ENCODE data around the gene LOC101059915.

The LOC101059915 gene

DNA sequence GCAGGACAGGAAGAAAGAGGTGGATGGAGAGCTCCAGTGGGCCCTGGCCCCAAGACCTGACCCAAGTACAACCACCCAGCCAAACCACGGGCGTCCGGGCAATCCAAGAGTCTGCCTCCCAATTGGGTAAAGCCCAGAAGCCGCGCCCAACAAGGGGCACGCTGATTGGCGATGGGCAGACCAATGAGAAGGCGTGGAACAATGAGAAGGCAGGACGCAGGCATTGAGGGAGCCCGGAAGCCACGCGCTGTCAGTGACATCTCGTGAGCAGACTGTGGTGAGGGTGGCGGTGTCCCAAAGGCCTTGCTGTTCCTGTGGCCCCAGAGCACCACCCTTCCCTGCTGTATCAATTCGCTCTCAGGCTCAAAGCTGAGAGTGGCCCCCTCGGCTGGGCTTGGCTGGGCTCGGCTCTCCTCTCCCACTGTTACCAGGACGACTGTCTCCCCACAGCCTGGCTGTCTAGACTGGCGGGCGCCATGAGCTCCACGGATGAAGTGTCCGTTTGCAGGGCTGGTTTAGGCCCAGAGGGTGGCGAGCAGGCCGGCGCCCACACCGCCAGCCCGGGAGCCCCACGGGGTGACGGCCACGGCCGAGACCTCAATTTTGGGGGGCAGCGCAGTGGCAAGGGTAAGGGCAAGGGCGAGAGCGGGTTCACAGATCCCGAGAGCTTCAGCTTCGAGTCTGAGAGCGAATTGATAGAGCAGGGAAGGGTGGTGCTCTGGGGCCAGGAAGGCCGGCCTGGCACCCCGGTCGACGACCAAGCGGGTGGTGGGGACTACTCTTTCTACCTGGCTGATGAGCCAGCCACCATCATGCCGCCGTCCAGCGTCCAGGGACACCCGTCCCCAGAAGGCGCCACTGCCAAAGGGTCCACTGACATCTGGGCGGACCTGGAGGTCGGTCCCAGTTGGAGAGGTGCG is at the start of gene LOC101059915:
TSS of gene LOC101059915 (plus strand) at position 219 of the 920 bp plus-strand sequence.
- TF ChIP-seq PPARA (CRISPR knock-in tag; IDR thresholded peaks at IDR 0.05; ENCODE audit: borderline replicate concordance): no peak
- TF ChIP-seq POU6F1 (CRISPR knock-in tag; IDR thresholded peaks at IDR 0.05; ENCODE audit: borderline replicate concordance, low read depth): no peak
- no peak for TF ChIP-seq ZFP30 (CRISPR knock-in tag; IDR thresholded peaks at IDR 0.05)
- TF ChIP-seq CREB5 (CRISPR knock-in tag; IDR thresholded peaks at IDR 0.05; ENCODE audit: low read depth): no peak
- TF ChIP-seq GLIS3 (CRISPR knock-in tag; IDR thresholded peaks at IDR 0.05): no peak
- no peak for TF ChIP-seq ZNF565 (CRISPR knock-in tag; conservative IDR thresholded peaks at IDR 0.05; ENCODE audit: low read depth)
- no peak for TF ChIP-seq OSR1 (CRISPR knock-in tag; IDR thresholded peaks at IDR 0.05)
- no peak for TF ChIP-seq BACH2 (CRISPR knock-in tag; IDR thresholded peaks at IDR 0.05; ENCODE audit: borderline replicate concordance)
- no peak for TF ChIP-seq ZC3H10 (CRISPR knock-in tag; IDR thresholded peaks at IDR 0.05)
- TF ChIP-seq, protein P1, sequence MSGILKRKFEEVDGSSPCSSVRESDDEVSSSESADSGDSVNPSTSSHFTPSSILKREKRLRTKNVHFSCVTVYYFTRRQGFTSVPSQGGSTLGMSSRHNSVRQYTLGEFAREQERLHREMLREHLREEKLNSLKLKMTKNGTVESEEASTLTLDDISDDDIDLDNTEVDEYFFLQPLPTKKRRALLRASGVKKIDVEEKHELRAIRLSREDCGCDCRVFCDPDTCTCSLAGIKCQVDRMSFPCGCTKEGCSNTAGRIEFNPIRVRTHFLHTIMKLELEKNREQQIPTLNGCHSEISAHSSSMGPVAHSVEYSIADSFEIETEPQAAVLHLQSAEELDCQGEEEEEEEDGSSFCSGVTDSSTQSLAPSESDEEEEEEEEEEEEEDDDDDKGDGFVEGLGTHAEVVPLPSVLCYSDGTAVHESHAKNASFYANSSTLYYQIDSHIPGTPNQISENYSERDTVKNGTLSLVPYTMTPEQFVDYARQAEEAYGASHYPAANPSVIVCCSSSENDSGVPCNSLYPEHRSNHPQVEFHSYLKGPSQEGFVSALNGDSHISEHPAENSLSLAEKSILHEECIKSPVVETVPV (CRISPR knock-in tag; IDR thresholded peaks at IDR 0.05): no peak
- TF ChIP-seq ZFP3 (CRISPR knock-in tag; IDR thresholded peaks at IDR 0.05): no peak
- no peak for TF ChIP-seq SNAI2 (CRISPR knock-in tag; IDR thresholded peaks at IDR 0.05)
- ATAC-seq: no peak

- TF ChIP-seq ARNTL (CRISPR knock-in tag; IDR thresholded peaks at IDR 0.05; ENCODE audit: borderline replicate concordance, low read depth): no peak
- TF ChIP-seq, protein P2, sequence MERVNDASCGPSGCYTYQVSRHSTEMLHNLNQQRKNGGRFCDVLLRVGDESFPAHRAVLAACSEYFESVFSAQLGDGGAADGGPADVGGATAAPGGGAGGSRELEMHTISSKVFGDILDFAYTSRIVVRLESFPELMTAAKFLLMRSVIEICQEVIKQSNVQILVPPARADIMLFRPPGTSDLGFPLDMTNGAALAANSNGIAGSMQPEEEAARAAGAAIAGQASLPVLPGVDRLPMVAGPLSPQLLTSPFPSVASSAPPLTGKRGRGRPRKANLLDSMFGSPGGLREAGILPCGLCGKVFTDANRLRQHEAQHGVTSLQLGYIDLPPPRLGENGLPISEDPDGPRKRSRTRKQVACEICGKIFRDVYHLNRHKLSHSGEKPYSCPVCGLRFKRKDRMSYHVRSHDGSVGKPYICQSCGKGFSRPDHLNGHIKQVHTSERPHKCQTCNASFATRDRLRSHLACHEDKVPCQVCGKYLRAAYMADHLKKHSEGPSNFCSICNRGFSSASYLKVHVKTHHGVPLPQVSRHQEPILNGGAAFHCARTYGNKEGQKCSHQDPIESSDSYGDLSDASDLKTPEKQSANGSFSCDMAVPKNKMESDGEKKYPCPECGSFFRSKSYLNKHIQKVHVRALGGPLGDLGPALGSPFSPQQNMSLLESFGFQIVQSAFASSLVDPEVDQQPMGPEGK (CRISPR knock-in tag; IDR thresholded peaks at IDR 0.05; ENCODE audit: borderline replicate concordance): no peak
- TF ChIP-seq ZC3H10 (CRISPR knock-in tag; IDR thresholded peaks at IDR 0.05): no peak
- no peak for ATAC-seq
These were observed 49.6 kb upstream of the LOC101059915 start for GRCh38 chrX:71617742-71618141.

DNA sequence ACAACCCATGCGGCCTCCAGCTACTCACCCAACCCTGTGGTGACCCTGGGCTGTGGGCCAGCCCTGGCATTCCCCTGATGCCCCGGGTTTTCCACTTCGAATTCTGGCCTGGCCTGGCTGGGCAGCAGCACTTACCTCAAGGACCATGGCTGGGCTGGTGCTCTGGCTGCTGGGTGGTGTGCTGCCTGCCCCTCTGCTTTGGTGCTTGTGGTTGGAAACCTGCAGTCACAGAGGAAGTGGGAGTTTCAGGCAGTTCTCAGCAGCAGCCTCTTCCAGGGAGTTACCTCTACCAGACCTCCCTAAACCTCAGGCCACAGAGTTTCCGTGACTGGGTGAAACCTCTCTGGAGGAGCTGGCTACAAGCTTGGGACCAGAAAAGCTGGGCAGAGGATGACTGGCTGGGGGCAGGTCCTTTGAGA is 49.0 kb upstream of the LOC101059915 start, which contains the start of gene CXCR3:
TSS of gene CXCR3 (minus strand) at position 209 of the 419 bp plus-strand sequence. CDS start at position 147, 62 bp downstream.
- no peak for TF ChIP-seq ZFP3 (CRISPR knock-in tag; IDR thresholded peaks at IDR 0.05)
- ATAC-seq: no peak

GRCh38 chrX:71618787-71619186 is 48.6 kb upstream of the LOC101059915 start:
- ATAC-seq: no peak
- TF ChIP-seq GLIS3 (CRISPR knock-in tag; IDR thresholded peaks at IDR 0.05) (no peak), ZNF8 (CRISPR knock-in tag; IDR thresholded peaks at IDR 0.05) (no peak), RARB (CRISPR knock-in tag; IDR thresholded peaks at IDR 0.05) (no peak), TCF4 (CRISPR knock-in tag; IDR thresholded peaks at IDR 0.05; ENCODE audit: borderline replicate concordance) (no peak), PPARA (CRISPR knock-in tag; IDR thresholded peaks at IDR 0.05; ENCODE audit: borderline replicate concordance) (no peak), ARNTL (CRISPR knock-in tag; IDR thresholded peaks at IDR 0.05; ENCODE audit: borderline replicate concordance, low read depth) (no peak), ZC3H10 (CRISPR knock-in tag; IDR thresholded peaks at IDR 0.05) (no peak), SNAI2 (CRISPR knock-in tag; IDR thresholded peaks at IDR 0.05) (no peak), BACH2 (CRISPR knock-in tag; IDR thresholded peaks at IDR 0.05; ENCODE audit: borderline replicate concordance) (no peak), ZFP3 (CRISPR knock-in tag; IDR thresholded peaks at IDR 0.05) (no peak), OSR1 (CRISPR knock-in tag; IDR thresholded peaks at IDR 0.05) (no peak), ZNF70 (CRISPR knock-in tag; IDR thresholded peaks at IDR 0.05) (no peak), ESRRG (CRISPR knock-in tag; IDR thresholded peaks at IDR 0.05) (no peak), ZNF565 (CRISPR knock-in tag; conservative IDR thresholded peaks at IDR 0.05; ENCODE audit: low read depth) (no peak), TSHZ2 (CRISPR knock-in tag; IDR thresholded peaks at IDR 0.05) (no peak)
- TF ChIP-seq, protein P2 (CRISPR knock-in tag; IDR thresholded peaks at IDR 0.05; ENCODE audit: borderline replicate concordance): no peak

Data from SK-N-SH treated with all-trans-retinoic acid at 6 μM for 48 hours (cell line).